Caco-2 (cell line): ENCODE measurements around the gene PRCC. TPM values are rescaled to one million over a fixed set of nuclear protein-coding genes. Genes with fewer than 3 reads are reported as not detected.

Experiments used
- BruUV-seq: library from RNA; stranded (reverse); fragments of 400-500 nt; replicated peaks from 2 replicates; lab custom pipeline; 2021; lab: Mats Ljungman, UMichigan
- CTCF ChIA-PET: fragments of 300-600 bp; sonication (Branson Sonifier 250); formaldehyde crosslinking; loops from one replicate; lab custom pipeline; 2022; ENCODE audit warnings: antibody characterized with exemption; lab: Charles Lee
- POLR2A ChIA-PET: fragments of 300-600 bp; sonication (Branson Sonifier 250); formaldehyde crosslinking; loops from one replicate; lab custom pipeline; 2022; ENCODE audit warnings: antibody characterized with exemption; lab: Charles Lee
- DNase-seq, 2 experiments: peaks; one replicate each; pipeline versions ENCODE4 v3.0.0 to v3.0.0-alpha.2; 2020 to 2022
- H3K27me3 ChIP-seq: replicated peaks from 2 replicates; pipeline ENCODE4 v1.6.0; 2011; ENCODE audit warnings: low read length; ENCODE audit not compliant: control insufficient read depth, insufficient read depth
- H3K36me3 ChIP-seq: 2 replicates; pipeline ENCODE4 v1.5.1; 2011; ENCODE audit warnings: low read length; ENCODE audit not compliant: control insufficient read depth, insufficient read depth
- H3K4me1 ChIP-seq: fragments of 250-450 bp; sonication (Bioruptor Pico); 2 replicates; pipeline ENCODE4 v1.5.1; 2020; ENCODE audit warnings: mild to moderate bottlenecking
- H3K4me3 ChIP-seq: 2 replicates; pipeline ENCODE4 v1.5.1; 2011; ENCODE audit warnings: low read depth, mild to moderate bottlenecking, control low read depth, low read length
- H3K9me3 ChIP-seq: fragments of 250-450 bp; sonication (Bioruptor Pico); 2 replicates; pipeline ENCODE4 v1.5.1; 2020; ENCODE audit warnings: mild to moderate bottlenecking, moderate library complexity
- H3K27ac Mint-ChIP-seq: one replicate; pipeline ENCODE4 v1.8.0; 2022; ENCODE audit warnings: mixed read lengths; ENCODE audit not compliant: unreplicated experiment
- H3K27me3 Mint-ChIP-seq: one replicate; pipeline ENCODE4 v1.8.0; 2022; ENCODE audit warnings: mixed read lengths; ENCODE audit not compliant: insufficient read depth, unreplicated experiment
- H3K36me3 Mint-ChIP-seq: one replicate; pipeline ENCODE4 v1.8.0; 2022; ENCODE audit warnings: mild to moderate bottlenecking, mixed read lengths; ENCODE audit not compliant: insufficient read depth, unreplicated experiment
- H3K4me1 Mint-ChIP-seq: one replicate; pipeline ENCODE4 v1.8.0; 2022; ENCODE audit warnings: low read depth, mixed read lengths; ENCODE audit not compliant: unreplicated experiment
- H3K4me3 Mint-ChIP-seq: one replicate; pipeline ENCODE4 v1.8.0; 2022; ENCODE audit warnings: mild to moderate bottlenecking, moderate library complexity, mixed read lengths; ENCODE audit not compliant: unreplicated experiment
- H3K9me3 Mint-ChIP-seq: one replicate; pipeline ENCODE4 v1.8.0; 2022; ENCODE audit warnings: mixed read lengths; ENCODE audit not compliant: unreplicated experiment
- intact Hi-C: fragments of 100-400 bp; cut with micrococcal nuclease; formaldehyde crosslinking; loops from one replicate; pipeline ENCODE4 v1.10.0; 2022; ENCODE audit not compliant: unreplicated experiment
- total RNA-seq: library from RNA; stranded (reverse); gene quantifications from 2 replicates; pipeline ENCODE4 v1.2.3, GENCODE V29; 2022
- TF ChIP-seq, protein P1 (sequence below), 2 experiments: fragments of 200-600 bp in 1 of 2; IDR thresholded peaks; 1 replicate in 1 of 2; 2 replicates in 1 of 2; pipeline versions ENCODE4 v1.5.1 to v1.8.0; 2011 to 2022; ENCODE audit warnings: antibody characterized with exemption in 1 of 2, control low read depth in 1 of 2, inconsistent platforms in 1 of 2, low read depth in 1 of 2, low read length in 1 of 2, mild to moderate bottlenecking in 1 of 2, moderate library complexity in 1 of 2; ENCODE audit not compliant: insufficient read depth in 1 of 2, severe bottlenecking in 1 of 2, unreplicated experiment in 1 of 2

PRCC gene
- total RNA-seq, 1 experiment from 2014 or later: 101 TPM

DNA sequence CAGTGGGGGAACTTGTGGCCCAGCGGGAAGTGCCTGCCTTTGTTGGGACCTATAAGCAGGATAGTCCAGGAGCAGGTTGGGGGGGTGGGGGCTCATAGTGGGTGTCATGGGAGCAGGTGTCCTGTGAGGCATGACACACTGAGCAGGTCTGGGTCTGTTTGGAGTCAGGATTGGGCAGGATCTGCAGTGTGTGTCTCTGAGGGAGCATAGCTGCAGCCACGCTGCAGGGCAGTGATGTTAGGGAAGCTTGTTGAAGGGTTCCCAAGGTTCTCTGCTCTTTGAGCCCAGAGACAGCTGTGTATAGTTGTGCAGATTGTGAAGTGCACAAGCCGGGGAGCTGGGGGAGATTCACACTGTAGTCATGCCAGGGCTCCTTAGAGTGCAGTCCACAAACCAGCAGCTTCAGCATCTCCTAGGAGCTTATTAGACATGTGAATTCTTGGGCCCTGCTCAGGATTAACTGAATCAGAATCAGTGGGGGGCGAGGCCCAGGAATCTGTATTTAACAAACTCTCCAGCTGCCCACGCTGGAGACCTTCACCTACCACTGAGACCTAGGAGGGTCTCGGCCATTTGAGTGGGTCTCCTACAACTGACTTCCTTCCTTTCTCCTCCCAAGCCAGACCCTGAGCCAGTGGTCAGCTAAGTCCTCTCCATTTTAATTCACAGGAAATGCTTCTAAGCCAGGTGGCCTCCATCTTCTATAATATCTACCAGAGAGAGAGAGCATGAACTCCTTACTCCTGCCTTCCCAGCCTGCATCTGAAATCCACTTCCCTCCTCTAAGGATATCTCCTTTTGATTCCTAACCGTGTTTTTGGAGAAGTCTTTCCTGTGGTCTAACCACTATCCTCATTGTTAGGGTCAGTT is 80.5 kb downstream of the PRCC start:
- H3K4me3 Mint-ChIP-seq: no peak overlapping the region
- Histone ChIP-seq H3K27me3 (no peaks in the 10 kb centered on the region), H3K4me3 (no peak overlapping the region), H3K4me1 (no peaks in the 10 kb centered on the region), H3K36me3 (no peaks in the 10 kb centered on the region), H3K9me3 (no peaks in the 10 kb centered on the region)
- DNase-seq: no peak
- ChIA-PET POLR2A (no interaction called here), CTCF (interaction anchor here (0.7 to 1.7 kb wide), 5 partner anchors 9 to 87 kb away, joined by 3 to 4 read pairs (median 3); no protein-coding TSS in a partner anchor)
- no peak overlapping the region for H3K27ac Mint-ChIP-seq
- TF ChIP-seq, protein P1, sequence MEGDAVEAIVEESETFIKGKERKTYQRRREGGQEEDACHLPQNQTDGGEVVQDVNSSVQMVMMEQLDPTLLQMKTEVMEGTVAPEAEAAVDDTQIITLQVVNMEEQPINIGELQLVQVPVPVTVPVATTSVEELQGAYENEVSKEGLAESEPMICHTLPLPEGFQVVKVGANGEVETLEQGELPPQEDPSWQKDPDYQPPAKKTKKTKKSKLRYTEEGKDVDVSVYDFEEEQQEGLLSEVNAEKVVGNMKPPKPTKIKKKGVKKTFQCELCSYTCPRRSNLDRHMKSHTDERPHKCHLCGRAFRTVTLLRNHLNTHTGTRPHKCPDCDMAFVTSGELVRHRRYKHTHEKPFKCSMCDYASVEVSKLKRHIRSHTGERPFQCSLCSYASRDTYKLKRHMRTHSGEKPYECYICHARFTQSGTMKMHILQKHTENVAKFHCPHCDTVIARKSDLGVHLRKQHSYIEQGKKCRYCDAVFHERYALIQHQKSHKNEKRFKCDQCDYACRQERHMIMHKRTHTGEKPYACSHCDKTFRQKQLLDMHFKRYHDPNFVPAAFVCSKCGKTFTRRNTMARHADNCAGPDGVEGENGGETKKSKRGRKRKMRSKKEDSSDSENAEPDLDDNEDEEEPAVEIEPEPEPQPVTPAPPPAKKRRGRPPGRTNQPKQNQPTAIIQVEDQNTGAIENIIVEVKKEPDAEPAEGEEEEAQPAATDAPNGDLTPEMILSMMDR (IDR thresholded peaks at IDR 0.05; ENCODE audit: insufficient read depth in 1 of 2, low read depth in 1 of 2, low read length in 1 of 2, severe bottlenecking in 1 of 2, unreplicated experiment in 1 of 2): no peak
- no peaks in the 10 kb centered on the region for H3K4me1 Mint-ChIP-seq
- H3K9me3 Mint-ChIP-seq: peaks cover 4% of the 10 kb centered on the region
- H3K36me3 Mint-ChIP-seq: no peaks in the 10 kb centered on the region
- no TSS peak for BruUV-seq
- peaks cover 2% of the 10 kb centered on the region for H3K27me3 Mint-ChIP-seq
- intact Hi-C loops: no loop called here

GRCh38 chr1:156848461-156849150 is 81.3 kb downstream of the PRCC start:
- no peak overlapping the region for H3K4me3 ChIP-seq
- CTCF ChIA-PET: interaction anchor here (0.6 to 1.7 kb wide), 5 partner anchors 9 to 146 kb away, joined by 3 to 10 read pairs (median 4); no protein-coding TSS in a partner anchor
- intact Hi-C loops: no loop called here

DNA sequence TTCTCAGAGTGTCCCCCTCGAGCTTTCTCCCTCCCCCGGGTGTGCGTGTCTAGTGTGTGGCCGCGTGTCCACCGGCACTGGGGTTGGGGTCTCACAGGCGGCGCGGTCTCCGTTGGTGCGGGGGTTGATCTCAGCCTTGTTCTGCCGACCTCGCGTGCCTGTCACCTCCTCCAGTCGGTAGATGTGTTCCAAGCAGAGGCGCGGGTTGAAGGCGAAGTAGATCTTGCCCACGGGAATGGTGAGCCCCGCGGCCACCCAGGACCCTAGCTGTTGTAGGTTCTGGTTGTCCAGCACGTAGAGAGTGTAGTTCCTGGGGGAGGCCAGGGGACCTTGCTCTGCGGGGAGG is 81.8 kb downstream of the PRCC start:
- H3K27ac Mint-ChIP-seq: no peak overlapping the region
- no peaks in the 10 kb centered on the region for H3K36me3 ChIP-seq
- H3K4me3 ChIP-seq: no peak overlapping the region
- H3K27me3 Mint-ChIP-seq: no peaks in the 10 kb centered on the region
- no peaks in the 10 kb centered on the region for H3K9me3 ChIP-seq
- ChIA-PET CTCF (interaction anchor here (1.1 to 1.6 kb wide), 2 partner anchors 9 to 10 kb away, joined by 3 to 4 read pairs; no protein-coding TSS in a partner anchor), POLR2A (interaction anchor here (0.7 kb wide), 1 partner anchor 82 kb away, joined by 6 read pairs; the partner anchor contains the start of gene PRCC)
- intact Hi-C loops: no loop called here
- no peaks in the 10 kb centered on the region for H3K27me3 ChIP-seq
- H3K36me3 Mint-ChIP-seq: no peaks in the 10 kb centered on the region
- no peaks in the 10 kb centered on the region for H3K4me1 ChIP-seq
- TF ChIP-seq, protein P1 (IDR thresholded peaks at IDR 0.05; ENCODE audit: insufficient read depth in 1 of 2, low read depth in 1 of 2, low read length in 1 of 2, severe bottlenecking in 1 of 2, unreplicated experiment in 1 of 2): no peak
- H3K4me3 Mint-ChIP-seq: no peak overlapping the region
- no peaks in the 10 kb centered on the region for H3K4me1 Mint-ChIP-seq
- no peaks in the 10 kb centered on the region for H3K9me3 Mint-ChIP-seq
- DNase-seq: no peak
- no TSS peak for BruUV-seq

More at GRCh38 chr1:156848461-156849150, 81.3 kb downstream of the PRCC start:
- BruUV-seq: no TSS peak
- Histone ChIP-seq H3K36me3 (no peaks in the 10 kb centered on the region), H3K27me3 (no peaks in the 10 kb centered on the region), H3K9me3 (no peaks in the 10 kb centered on the region), H3K4me1 (no peaks in the 10 kb centered on the region)
- DNase-seq: no peak
- H3K27me3 Mint-ChIP-seq: no peaks in the 10 kb centered on the region
- H3K4me1 Mint-ChIP-seq: no peaks in the 10 kb centered on the region
- H3K9me3 Mint-ChIP-seq: no peaks in the 10 kb centered on the region
- TF ChIP-seq, protein P1 (IDR thresholded peaks at IDR 0.05; ENCODE audit: insufficient read depth in 1 of 2, low read depth in 1 of 2, low read length in 1 of 2, severe bottlenecking in 1 of 2, unreplicated experiment in 1 of 2): no peak
- H3K36me3 Mint-ChIP-seq: no peaks in the 10 kb centered on the region
- no peak overlapping the region for H3K4me3 Mint-ChIP-seq
- no peak overlapping the region for H3K27ac Mint-ChIP-seq
- POLR2A ChIA-PET: interaction anchor here (0.7 kb wide), 1 partner anchor 81 kb away, joined by 6 read pairs; the partner anchor contains the start of gene PRCC
